CMK (cell line): Measurements from ENCODE around the gene ENPEP.
"Not testable (repeated sequence)": the region's sequence is repeated elsewhere in the genome, so short reads cannot be mapped to it uniquely, and the experiment has no call there.

Source experiments
- DNase-seq: peaks from one replicate; pipeline ENCODE4 v3.0.0-alpha.2; 2010; ENCODE audit warnings: low read depth

Gene ENPEP, protein sequence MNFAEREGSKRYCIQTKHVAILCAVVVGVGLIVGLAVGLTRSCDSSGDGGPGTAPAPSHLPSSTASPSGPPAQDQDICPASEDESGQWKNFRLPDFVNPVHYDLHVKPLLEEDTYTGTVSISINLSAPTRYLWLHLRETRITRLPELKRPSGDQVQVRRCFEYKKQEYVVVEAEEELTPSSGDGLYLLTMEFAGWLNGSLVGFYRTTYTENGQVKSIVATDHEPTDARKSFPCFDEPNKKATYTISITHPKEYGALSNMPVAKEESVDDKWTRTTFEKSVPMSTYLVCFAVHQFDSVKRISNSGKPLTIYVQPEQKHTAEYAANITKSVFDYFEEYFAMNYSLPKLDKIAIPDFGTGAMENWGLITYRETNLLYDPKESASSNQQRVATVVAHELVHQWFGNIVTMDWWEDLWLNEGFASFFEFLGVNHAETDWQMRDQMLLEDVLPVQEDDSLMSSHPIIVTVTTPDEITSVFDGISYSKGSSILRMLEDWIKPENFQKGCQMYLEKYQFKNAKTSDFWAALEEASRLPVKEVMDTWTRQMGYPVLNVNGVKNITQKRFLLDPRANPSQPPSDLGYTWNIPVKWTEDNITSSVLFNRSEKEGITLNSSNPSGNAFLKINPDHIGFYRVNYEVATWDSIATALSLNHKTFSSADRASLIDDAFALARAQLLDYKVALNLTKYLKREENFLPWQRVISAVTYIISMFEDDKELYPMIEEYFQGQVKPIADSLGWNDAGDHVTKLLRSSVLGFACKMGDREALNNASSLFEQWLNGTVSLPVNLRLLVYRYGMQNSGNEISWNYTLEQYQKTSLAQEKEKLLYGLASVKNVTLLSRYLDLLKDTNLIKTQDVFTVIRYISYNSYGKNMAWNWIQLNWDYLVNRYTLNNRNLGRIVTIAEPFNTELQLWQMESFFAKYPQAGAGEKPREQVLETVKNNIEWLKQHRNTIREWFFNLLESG

GRCh38 chr4:110475881-110476818, at the start of gene ENPEP:
Gene ENPEP, plus strand, starts transcription at chr4:110476155. Its CDS starts 260 bp downstream, at chr4:110476415.
- DNase-seq: no peak

DNA sequence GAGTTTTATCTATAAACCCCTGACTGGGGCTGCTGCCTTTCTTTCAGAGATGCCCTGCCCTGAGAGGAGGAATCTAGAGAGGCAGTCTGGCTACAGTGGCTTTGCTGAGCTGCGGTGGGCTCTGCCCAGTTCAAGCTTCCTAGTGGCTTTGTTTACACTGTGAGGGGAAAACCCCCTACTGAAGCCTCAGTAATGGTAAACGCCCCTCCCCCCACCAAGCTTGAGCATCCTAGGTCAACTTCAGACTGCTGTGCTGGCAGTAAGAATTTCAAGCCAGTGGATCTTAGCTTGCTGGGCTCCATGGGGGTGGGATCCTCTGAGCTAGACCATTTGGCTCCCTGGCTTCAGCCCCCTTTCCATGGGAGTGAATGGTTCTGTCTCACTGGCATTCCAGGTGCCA, 44.1 kb upstream of the ENPEP start:
- DNase-seq: not testable (repeated sequence)

DNA sequence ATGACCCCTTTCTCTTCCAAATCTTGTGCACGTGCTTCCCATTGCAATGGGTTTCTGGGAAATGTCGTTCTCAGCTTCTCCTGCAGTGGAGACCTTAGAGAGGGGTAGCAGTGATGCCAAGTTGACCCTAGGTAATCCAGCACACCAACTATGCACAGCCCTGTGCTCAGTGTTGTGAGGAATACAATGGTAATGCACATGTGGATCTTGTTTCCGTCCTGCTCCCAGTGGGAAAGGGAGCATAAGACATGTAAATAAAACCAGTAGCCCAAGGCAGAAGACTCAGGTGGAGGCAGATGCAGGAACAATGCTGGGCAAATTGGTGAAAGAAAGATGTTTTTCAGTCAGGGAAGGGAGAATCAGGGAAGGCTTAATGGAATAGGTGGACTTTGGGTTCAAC, 38.7 kb upstream of the ENPEP start:
- DNase-seq: not testable (repeated sequence)

- DNase-seq: not testable (repeated sequence)
Measured at GRCh38 chr4:110439209-110439608, 36.7 kb upstream of the ENPEP start.

DNA sequence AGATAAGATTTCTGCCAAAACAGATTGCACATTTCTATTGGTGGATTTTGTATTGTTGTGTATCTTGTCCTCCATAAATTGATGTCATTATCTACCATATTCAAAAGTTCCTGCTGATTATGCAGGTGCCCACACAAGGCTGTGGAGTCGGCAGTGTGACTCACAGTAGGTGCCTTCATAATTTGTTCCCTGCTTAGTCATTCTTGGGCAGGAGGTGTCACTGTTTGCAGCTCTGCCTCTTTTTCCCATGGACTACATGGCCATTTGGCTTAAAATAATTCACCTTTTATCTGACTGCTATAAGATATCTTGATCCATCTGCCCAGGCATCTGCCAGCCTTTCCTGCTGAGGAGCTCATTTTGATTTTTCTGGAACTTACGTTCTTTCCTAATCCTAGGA, 33.6 kb upstream of the ENPEP start:
- no peak for DNase-seq

GRCh38 chr4:110442788-110443187, 33.2 kb upstream of the ENPEP start:
- no peak for DNase-seq

DNA sequence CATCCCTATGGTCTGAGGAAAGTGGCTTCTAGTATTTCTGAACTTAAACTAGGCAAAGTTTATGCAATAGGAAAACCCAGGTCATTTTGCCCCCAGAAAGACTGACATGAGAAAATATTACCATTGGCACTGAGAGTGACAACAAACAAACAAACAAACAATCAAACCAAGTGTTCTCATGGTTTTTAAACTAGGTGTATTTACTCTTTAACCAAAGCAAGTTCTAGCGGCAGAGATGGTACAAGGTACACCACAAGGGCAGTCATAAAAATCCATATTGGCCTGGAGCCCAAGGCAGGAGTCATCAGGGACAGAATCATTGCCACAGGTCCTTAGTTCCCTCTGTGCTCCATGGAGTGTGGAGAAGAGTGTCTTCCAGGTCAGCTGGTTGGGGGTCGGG, 26.0 kb upstream of the ENPEP start:
- DNase-seq: no peak

GRCh38 chr4:110452546-110452945, 23.4 kb upstream of the ENPEP start:
- DNase-seq: no peak

- DNase-seq: no peak
Measured at GRCh38 chr4:110454441-110454840, 21.5 kb upstream of the ENPEP start.

GRCh38 chr4:110458494-110459266, 17.3 kb upstream of the ENPEP start:
- no peak for DNase-seq

DNA sequence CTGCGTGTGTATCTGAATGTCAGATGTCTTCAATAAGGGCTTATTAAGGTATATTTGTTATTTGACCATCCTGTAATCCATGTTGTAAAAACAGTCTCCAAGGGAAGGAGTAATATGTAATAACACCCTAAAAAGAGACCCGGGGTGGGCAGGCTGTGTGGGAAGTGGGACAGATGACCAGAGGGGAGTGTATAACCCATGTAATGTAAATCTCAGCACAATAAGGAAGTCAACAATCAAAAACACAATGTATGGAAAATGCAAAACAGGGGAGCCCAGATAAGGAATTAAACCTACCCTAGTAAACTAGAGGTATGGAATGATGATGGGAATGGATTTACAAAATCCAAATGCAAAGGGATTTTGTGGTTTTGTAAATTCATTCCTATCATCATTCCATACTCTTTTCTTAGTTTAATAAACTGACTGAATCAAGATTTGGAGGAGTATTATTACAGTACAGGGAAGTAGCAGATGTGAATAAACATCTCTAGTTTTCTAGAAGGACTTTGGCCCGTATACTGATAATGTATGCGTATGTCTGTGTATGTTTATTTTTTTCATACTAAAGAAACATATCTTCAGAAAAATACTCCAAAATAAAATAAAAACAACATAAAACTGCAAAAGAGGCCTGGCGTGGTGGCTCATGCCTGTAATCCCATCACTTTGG, 15.7 kb upstream of the ENPEP start:
- no peak for DNase-seq

DNA sequence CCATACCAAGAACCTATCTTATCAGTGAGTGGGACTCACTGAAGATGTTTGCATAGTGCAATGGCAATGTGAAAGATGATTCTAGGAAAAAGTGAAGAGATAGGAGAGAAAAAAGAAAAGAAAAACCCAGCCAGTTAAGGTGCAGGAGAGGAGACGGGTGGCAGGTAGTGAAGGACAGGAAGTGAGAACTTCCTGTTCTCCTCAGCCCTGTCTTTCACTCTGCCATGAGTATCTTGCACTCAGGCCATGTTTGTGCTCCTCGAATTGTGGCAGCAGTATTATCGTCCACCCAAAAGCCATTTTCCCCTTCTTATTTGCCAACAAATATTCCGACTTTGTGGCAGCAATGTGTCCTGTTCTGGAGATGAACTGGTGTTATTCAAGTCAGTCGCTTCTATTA, 8.6 kb upstream of the ENPEP start:
- DNase-seq: no peak

DNA sequence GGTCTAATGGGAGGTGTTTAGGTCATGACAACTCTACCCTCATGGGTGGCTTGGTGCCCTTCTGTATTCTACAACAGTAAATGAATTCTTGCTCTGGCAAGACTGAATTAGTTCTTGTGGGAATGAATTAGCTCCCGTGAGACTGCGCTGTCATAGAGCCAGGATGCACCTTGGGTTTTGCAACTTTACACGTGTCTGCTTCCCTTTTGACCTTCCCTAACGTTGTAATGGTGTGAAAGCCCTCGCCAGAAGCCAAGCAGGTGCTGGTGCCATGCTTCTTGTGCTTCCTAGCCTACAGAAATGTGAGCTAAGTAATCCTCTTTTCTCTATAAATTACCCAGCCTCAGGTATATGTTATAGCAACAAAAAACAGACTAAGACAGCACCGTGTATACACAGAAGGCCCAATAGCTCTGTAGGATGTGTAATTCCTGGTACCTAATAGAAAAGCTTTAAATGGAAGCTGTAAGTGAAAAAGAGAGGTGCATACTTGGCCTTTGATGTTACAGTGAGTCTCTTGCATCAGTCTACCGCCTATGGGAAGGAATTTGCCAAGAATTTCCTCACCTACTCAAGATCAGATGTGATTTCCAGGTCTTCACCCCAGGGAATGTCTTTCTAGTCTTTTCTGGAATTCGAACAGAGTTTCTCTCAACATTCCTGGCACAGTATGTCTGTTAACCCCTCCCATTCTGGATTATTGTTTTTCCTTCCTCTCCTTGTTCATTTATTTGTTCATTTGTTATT, 3.2 kb upstream of the ENPEP start:
- no peak for DNase-seq

DNA sequence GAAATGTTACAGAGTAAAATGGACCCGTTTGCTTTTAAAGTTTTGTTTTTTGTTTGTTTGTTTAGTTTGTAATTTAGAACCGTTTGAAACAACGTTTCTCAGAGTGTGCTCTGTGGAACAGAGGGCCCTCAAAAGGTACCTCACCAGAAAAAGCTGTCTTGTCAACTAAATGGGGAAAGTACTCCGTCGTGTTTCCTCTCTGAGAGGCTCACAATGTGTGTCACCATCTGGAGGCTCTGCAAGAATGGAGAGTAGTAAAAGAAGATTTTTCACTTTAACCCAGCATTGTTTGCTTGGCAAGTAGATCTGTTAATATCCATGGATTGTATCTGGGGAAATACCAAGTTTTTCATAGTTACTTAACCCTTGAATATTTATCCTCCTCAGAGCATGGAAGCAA, 1.5 kb upstream of the ENPEP start:
- DNase-seq: no peak

- not testable (repeated sequence) for DNase-seq
Measured at GRCh38 chr4:110475080-110475479, 875 bp upstream of the ENPEP start.

DNA sequence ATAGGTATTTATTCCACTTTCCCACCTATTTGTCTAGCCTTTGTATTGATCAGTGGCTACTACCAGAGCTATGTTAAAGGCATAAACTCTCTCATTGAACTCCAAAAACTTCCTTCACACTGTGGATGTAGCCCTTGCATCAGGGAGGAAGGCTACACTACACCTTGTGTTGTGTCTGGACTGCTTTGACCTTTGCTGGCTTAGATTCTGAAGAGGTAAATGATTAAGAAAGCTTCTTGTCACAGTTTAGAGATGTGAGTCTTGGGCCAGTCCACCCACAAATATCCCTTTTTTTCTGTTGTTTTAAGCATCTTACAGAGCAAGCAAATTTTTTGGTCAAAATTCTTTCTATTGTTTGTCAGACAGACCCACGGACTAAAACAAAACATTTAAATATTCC, 1.9 kb downstream of the ENPEP start:
- no peak for DNase-seq

DNA sequence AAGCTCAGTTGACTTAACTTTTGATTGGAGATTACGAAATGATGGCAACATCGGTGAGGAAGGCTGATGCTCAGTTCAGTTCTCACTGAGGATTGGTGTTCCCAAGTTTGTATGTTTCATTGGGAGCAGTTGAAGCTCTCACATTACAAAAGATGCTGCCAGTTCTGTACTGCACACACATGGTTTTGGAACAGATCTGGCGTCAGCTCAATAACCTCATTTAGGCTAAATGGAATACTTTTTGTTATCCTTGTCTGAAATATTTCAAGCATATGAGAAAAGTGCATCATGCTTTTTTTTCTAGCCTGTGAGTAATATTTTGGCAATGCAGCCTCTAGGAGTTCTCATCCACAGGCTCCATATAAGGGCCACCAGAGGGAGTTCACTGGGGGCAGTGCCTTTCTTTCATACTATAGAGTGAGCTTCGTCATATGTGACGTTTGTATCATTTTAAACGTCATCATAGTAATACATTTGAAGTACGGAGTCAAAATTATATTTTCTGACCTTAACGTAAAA, 4.1 kb downstream of the ENPEP start:
- no peak for DNase-seq

DNA sequence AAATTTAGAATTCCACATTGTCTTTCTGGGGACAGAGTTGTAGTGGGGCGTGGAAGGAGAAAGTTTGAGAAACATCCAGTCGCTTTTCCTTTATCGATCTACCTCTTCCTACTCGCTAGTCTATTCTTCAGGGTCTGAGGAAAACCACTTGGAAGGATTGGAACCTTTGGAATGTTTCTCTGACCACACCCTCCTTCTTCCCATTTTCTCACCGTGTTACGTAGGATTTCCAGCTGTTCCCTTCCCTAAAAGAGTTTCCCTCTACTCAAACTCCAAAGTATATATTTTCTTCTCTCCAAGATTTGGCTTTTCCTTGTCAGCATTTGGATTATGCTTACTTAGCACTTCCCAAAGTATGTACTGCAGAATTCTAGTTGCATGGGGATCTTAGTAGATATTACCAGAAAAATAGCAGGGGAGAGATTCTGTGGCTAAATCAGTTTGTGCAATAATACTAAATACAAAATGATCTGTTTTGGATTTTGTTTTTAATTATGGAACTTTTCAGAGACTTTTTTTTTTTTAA, 4.9 kb downstream of the ENPEP start:
- no peak for DNase-seq

DNA sequence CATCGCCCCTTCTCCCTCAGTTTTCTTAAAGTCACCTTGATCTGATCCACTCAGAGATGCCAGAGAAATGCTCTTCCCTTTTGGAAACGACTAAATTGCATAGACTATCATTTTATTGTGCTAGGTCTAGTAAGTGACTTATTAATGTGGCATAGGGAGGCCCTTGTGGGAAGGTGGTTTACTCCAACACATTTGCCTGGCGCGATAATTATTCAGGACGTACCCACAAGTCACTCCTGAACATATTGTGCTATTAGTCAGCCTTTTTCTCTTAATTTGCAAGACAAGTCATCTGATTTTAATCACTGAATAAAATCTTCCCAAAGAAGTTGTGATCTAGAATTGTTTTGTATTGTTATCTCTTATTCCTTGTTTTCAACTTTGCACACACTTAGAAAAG, 7.6 kb downstream of the ENPEP start:
- no peak for DNase-seq
